SK-N-SH (cell line): Measurements from ENCODE around the gene ELMO1.

Experiments
- CTCF ChIP-seq: fragments of 200-600 bp; sonication (generic); IDR thresholded peaks from 2 replicates; pipeline ENCODE4 v1.6.1; 2017; ENCODE audit warnings: antibody characterized with exemption, mild to moderate bottlenecking, moderate library complexity
- FOXJ3 ChIP-seq: sonication (generic); formaldehyde crosslinking; IDR thresholded peaks from 2 replicates; pipeline ENCODE4 v1.5.1; 2020; ENCODE audit warnings: mild to moderate bottlenecking, missing genetic modification reagents
- MAX ChIP-seq: IDR thresholded peaks from 2 replicates; pipeline ENCODE4 v1.4.0; 2012; ENCODE audit warnings: low read depth
- MEF2A ChIP-seq: IDR thresholded peaks from 2 replicates; pipeline ENCODE4 v1.4.0; 2012; ENCODE audit warnings: low read depth, borderline replicate concordance
- POLR2AphosphoS5 ChIP-seq: IDR thresholded peaks from 2 replicates; pipeline ENCODE4 v1.6.1; 2012; ENCODE audit warnings: low read depth, low read length
- ZBTB33 ChIP-seq: IDR thresholded peaks from 2 replicates; pipeline ENCODE4 v1.4.0; 2012; ENCODE audit warnings: low read depth, borderline replicate concordance

GRCh38 chr7:37047260-37047659 lies 401.4 kb downstream of the ELMO1 start:
- no peak for TF ChIP-seq ZBTB33
- no peak for TF ChIP-seq MAX
- TF ChIP-seq FOXJ3: no peak
- TF ChIP-seq CTCF: no peak
- no peak for TF ChIP-seq POLR2AphosphoS5
- no peak for TF ChIP-seq MEF2A
